Measurements from ENCODE around the gene B3GNT2.

Gene B3GNT2

DNA sequence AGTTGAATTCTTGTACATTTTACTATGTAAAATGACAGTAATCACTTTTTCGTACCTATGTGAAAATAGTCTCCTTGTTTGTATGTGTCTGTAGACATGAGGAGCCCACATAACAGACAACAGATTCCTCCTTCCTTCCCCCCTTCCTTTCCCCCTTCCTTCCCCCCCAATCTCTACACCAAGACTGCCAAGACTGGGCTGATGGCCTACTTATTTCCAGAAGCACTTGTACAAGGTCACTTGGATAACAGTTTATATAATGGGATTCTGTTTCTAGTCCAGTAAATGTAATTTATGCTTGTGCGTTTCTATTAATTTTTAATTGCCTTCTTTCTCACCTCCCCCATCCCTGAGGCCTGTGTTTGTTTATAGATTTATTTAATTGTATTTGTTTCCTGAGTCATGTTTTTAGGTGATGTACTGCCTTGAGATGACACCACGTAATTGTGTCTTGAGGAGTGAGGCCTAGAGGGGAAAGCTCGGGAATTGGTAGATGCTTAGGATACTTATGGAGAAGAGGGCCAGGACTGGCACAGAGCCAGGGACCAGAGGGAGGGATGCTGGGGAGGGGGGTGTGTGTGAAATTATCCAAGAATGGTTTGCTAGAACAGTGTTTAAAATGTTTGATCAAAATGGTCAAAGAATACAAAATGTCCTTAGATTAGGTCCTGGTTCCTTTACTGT is 12.3 kb downstream of the B3GNT2 start:
- H3K4me3 Mint-ChIP-seq, result peak overlapping the region; percentile 42
- no peaks in the 10 kb centered on the region for H3K27me3 Mint-ChIP-seq

DNA sequence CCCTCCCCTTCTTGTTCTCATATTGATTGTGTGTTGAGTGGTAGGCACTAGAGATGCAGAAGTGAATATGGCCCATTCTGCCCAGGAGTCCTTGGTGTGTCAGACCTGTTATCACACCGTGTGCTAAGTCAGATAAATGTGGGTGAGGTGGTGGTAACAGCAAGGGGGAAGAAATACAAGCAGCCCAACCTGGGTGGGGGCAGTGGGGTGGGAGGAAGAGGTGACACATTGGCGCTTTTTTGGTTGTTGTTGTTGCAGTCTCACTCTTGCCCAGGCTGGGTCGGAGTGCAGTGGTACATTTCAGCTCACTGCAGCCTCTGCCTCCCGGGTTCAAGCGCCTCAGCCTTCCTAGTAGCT is 12.8 kb downstream of the B3GNT2 start:
- peaks cover 94% of the 10 kb centered on the region for H3K4me1 Mint-ChIP-seq (ENCODE audit: low read depth)
- H3K4me3 Mint-ChIP-seq, result peak overlapping the region; percentile 42
- peaks cover 71% of the 10 kb centered on the region for H3K36me3 Mint-ChIP-seq (ENCODE audit: low read depth)

More for the DNA sequence above, 12.3 kb downstream of the B3GNT2 start:
- Mint-ChIP-seq H3K36me3 (ENCODE audit: low read depth) (peaks cover 70% of the 10 kb centered on the region), H3K9me3 (peaks cover 9% of the 10 kb centered on the region), H3K4me1 (ENCODE audit: low read depth) (peaks cover 94% of the 10 kb centered on the region), H3K27ac (peak overlapping the region; percentile 81)

DNA sequence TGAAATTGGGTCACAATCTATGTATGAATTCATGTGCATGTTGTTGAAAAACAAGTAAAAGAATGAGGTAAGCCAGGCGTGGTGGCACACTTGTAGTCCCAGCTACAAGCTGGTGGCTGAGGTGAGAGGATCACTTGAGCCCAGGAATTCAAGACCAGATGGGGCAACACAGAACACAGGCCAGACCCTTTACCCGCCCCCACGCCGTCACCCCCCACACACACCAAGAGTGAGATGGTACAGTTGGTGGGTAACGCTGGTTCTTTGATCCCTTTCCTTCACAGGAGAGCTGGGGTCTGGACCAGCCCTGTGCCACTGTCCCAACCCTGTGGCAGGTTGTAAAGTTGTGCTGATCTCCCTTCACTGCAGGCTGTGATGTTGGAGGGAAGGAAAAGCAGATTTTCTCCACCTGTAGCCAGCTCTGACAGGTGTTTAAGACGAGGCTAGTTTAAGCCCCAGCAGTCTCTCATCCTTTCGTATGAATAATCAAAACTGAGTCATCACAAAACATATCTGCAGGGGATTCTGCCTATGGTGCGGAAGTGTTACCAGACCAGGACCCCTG is 13.6 kb downstream of the B3GNT2 start:
- Mint-ChIP-seq H3K36me3 (ENCODE audit: low read depth) (peaks cover 75% of the 10 kb centered on the region), H3K9me3 (peaks cover 9% of the 10 kb centered on the region), H3K4me3 (peak overlapping the region; percentile 17), H3K27me3 (no peaks in the 10 kb centered on the region), H3K4me1 (ENCODE audit: low read depth) (peaks cover 95% of the 10 kb centered on the region), H3K27ac (peak overlapping the region; percentile 70)

More for the DNA sequence above, 12.8 kb downstream of the B3GNT2 start:
- Mint-ChIP-seq H3K27me3 (no peaks in the 10 kb centered on the region), H3K9me3 (peaks cover 9% of the 10 kb centered on the region), H3K27ac (peak overlapping the region; percentile 81)

DNA sequence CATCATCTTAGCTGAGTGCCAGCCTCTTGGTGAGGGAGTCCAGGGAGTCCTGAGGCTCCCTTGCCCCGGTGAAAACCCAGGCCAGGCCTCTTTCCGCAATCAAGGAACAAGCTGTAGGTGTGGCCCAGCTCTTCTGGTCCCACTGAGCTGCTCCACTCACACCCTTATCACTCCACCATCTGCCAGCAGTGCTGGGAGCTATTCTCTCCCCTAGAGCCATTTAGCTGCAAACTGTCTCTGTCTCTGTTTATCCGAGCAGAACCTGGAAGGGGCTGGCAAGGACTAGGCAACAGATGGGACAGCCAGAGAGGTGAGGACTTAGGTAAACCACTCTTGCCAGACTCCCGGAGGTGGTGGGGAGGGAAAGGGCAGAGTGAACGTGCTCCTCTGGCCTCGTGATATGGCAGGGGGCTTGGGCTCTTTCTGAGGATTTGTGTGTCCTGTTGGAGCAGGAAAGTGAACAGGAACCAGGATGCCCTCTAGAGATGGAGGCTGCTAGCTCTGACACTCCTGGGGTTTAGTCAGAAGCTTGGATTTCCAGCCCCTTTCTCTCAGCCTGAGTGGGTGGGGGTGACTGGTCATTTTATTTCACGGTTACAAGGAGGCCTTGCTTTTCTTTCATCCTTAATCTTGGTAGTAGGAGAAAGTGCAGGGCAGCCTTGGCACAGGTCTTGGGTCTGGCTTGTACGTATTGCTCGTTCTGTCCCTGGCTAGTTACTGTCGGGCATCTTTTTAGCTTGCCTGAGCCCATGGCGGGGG is 19.6 kb downstream of the B3GNT2 start:
- H3K4me3 Mint-ChIP-seq, result no peak overlapping the region
- peaks cover 58% of the 10 kb centered on the region for H3K36me3 Mint-ChIP-seq (ENCODE audit: low read depth)
- H3K27me3 Mint-ChIP-seq, result no peaks in the 10 kb centered on the region
- H3K9me3 Mint-ChIP-seq, result peaks cover 9% of the 10 kb centered on the region
- H3K27ac Mint-ChIP-seq, result peak overlapping the region; percentile 80
- peaks cover 97% of the 10 kb centered on the region for H3K4me1 Mint-ChIP-seq (ENCODE audit: low read depth)

DNA sequence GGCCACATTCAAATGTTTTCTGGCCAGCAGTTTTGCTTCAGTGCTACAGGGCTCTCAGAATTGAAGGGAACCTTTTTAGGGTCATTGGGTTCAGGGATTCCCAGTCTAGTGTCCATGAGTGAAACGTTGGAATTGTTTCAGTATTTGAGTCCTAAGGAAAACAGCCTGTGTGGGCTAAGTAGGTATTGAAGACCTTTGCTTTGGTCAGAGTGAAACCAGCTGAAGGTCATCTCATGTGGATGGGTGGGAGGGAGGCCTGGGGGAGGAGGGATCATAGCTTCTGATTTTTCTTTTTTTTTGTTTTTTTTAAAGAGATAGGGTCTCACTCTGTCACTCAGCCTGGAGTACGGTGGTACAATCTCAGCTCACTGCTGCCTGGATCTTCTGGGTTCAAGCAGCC is 20.2 kb downstream of the B3GNT2 start:
- Mint-ChIP-seq H3K27me3 (no peaks in the 10 kb centered on the region), H3K4me1 (ENCODE audit: low read depth) (peaks cover 99% of the 10 kb centered on the region), H3K36me3 (ENCODE audit: low read depth) (peaks cover 60% of the 10 kb centered on the region), H3K9me3 (peaks cover 9% of the 10 kb centered on the region), H3K4me3 (no peak overlapping the region), H3K27ac (peak overlapping the region; percentile 80)

DNA sequence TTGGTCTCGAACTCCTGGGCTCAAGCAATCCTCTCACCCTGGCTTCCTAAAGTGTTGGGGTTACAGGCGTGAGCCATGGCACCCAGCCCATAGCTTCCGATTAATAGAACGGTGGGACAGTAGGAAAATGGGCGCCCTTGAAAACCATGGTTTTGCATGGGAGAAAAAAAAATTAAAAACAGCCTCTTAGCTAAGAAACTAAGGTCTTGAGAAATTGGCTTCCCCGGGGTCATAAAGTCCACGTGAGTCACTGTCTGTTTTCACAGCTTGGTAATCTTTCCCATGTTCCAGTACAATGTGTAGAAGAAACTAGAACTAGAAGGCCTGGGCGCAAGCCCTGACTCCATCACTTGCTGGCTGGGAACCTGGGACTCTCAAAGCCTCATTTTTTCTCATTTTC is 20.7 kb downstream of the B3GNT2 start:
- peaks cover 59% of the 10 kb centered on the region for H3K36me3 Mint-ChIP-seq (ENCODE audit: low read depth)
- H3K4me1 Mint-ChIP-seq (ENCODE audit: low read depth), result peaks cover 99% of the 10 kb centered on the region
- H3K9me3 Mint-ChIP-seq, result peaks cover 6% of the 10 kb centered on the region
- no peak overlapping the region for H3K4me3 Mint-ChIP-seq
- H3K27ac Mint-ChIP-seq, result peak overlapping the region; percentile 80
- no peaks in the 10 kb centered on the region for H3K27me3 Mint-ChIP-seq

DNA sequence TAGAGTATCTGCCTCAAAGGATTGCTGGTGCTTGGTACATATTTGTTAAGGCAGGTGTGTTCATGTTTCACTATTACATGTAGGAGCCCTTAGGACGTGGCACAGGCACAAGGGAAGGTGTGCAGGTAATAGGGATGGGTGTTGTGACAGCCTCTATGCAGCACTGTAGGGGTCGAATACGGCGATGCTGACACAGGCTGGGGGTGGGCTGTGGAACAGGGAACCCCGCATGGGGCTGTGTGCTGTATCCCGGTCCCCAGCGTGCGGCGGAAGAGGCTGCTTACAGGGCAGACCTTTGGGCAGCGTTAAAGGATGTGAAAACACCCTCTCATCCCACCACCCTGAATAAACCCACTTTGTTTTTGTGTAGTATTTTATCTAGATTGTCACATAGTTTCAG is 21.5 kb downstream of the B3GNT2 start:
- Mint-ChIP-seq H3K27ac (no peak overlapping the region), H3K9me3 (no peaks in the 10 kb centered on the region), H3K4me3 (no peak overlapping the region), H3K4me1 (ENCODE audit: low read depth) (peaks cover 99% of the 10 kb centered on the region), H3K36me3 (ENCODE audit: low read depth) (peaks cover 59% of the 10 kb centered on the region), H3K27me3 (no peaks in the 10 kb centered on the region)

DNA sequence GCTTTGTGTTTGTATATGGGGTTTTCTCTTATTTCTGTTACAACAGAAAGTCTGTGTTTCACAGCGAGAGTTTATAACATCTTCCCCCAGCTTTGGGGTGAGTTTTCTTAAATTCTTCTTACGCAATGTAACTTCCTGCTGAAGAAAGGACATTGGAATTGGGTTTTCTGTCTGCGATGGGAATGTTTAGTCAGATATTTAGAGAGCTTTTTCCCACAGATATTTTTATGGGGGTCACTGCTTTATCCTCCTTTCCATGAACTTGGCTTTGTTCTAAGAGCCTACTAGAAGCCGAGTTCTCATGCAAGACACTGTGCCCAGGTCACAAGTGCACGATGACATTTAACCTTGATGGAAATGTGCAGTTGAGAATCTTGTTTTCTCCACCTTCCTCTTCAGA is 22.1 kb downstream of the B3GNT2 start:
- Mint-ChIP-seq H3K27me3 (no peaks in the 10 kb centered on the region), H3K9me3 (no peaks in the 10 kb centered on the region), H3K36me3 (ENCODE audit: low read depth) (peaks cover 61% of the 10 kb centered on the region), H3K4me1 (ENCODE audit: low read depth) (peaks cover 99% of the 10 kb centered on the region), H3K4me3 (no peak overlapping the region), H3K27ac (peak overlapping the region; percentile 45)

DNA sequence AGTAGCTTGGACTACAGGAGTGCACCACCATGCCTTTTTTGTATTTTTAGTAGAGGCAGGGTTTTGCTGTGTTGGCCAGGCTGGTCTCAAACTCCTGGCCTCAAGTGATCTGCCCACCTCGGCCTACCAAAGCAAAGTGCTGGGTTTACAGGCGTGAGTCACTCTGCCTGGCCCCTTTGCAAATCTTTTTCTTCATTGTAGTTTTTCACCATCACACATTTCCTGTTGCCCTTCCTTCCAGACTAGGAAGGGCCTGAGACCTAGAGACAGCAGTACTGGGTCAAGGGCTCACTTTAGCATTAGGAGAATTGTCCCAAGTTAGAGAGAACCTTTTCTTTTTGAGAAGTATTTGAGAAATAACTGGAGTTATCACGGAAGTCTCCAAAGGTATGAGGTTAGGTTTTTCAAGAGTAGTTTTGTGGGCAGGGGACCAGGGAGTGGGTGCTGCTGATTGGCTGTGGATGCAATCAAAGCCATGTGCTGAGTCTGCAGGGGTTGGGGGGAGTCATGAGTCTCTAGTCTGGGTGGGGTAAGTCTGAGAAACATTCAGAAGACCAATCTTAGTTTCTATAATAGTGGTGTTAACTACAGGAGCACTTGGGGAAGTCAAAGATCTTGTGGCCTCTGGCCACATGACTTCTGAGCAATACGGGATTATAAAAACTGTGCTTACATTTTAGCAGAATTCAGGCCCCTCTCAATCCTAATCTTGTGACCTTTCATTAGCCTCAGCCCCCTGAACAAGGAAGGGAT is 23.7 kb downstream of the B3GNT2 start:
- Mint-ChIP-seq H3K27me3 (no peaks in the 10 kb centered on the region), H3K4me1 (ENCODE audit: low read depth) (peaks cover 93% of the 10 kb centered on the region), H3K36me3 (ENCODE audit: low read depth) (peaks cover 61% of the 10 kb centered on the region), H3K27ac (peak overlapping the region; percentile 81), H3K9me3 (no peaks in the 10 kb centered on the region), H3K4me3 (peak overlapping the region; percentile 3)

DNA sequence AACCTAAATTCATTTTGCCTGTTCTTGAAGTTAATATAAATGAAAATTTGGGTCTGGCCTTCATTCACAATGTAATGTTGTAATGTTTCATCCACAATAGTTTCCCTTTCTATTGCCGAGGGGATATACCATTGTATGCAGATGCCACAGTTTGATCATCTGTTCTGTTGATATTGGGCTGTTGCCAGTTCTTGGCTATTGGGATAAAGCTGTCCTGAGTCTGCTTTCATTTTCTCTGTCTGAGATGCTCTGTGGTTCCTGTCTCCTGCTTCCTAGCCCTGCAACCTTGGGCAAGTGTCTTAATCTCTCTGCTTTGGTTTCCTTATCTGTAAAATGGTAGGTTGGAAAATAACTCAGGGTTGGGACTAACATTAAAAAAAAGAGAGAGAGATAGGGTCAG is 25.2 kb downstream of the B3GNT2 start:
- Mint-ChIP-seq H3K27ac (peak overlapping the region; percentile 67), H3K36me3 (ENCODE audit: low read depth) (peaks cover 74% of the 10 kb centered on the region)

DNA sequence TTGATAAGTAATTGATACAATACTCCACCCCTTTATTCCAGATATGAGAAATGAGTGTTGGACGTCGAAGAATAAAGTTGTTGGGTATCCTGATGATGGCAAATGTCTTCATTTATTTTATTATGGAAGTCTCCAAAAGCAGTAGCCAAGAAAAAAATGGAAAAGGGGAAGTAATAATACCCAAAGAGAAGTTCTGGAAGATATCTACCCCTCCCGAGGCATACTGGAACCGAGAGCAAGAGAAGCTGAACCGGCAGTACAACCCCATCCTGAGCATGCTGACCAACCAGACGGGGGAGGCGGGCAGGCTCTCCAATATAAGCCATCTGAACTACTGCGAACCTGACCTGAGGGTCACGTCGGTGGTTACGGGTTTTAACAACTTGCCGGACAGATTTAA is 26.3 kb downstream of the B3GNT2 start:
- Mint-ChIP-seq H3K27ac (peak overlapping the region; percentile 22), H3K27me3 (no peaks in the 10 kb centered on the region), H3K4me1 (ENCODE audit: low read depth) (peaks cover 75% of the 10 kb centered on the region), H3K4me3 (no peak overlapping the region), H3K9me3 (no peaks in the 10 kb centered on the region), H3K36me3 (ENCODE audit: low read depth) (peaks cover 79% of the 10 kb centered on the region)

More for the DNA sequence above, 25.2 kb downstream of the B3GNT2 start:
- no peaks in the 10 kb centered on the region for H3K9me3 Mint-ChIP-seq
- H3K4me1 Mint-ChIP-seq (ENCODE audit: low read depth), result peaks cover 83% of the 10 kb centered on the region
- no peaks in the 10 kb centered on the region for H3K27me3 Mint-ChIP-seq
- H3K4me3 Mint-ChIP-seq, result no peak overlapping the region

DNA sequence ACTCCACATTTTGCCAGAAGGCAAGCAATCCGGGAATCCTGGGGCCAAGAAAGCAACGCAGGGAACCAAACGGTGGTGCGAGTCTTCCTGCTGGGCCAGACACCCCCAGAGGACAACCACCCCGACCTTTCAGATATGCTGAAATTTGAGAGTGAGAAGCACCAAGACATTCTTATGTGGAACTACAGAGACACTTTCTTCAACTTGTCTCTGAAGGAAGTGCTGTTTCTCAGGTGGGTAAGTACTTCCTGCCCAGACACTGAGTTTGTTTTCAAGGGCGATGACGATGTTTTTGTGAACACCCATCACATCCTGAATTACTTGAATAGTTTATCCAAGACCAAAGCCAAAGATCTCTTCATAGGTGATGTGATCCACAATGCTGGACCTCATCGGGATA is 26.8 kb downstream of the B3GNT2 start:
- Mint-ChIP-seq H3K27ac (peak overlapping the region; percentile 55), H3K36me3 (ENCODE audit: low read depth) (peaks cover 84% of the 10 kb centered on the region), H3K4me3 (no peak overlapping the region), H3K9me3 (no peaks in the 10 kb centered on the region), H3K27me3 (no peaks in the 10 kb centered on the region), H3K4me1 (ENCODE audit: low read depth) (peaks cover 75% of the 10 kb centered on the region)

DNA sequence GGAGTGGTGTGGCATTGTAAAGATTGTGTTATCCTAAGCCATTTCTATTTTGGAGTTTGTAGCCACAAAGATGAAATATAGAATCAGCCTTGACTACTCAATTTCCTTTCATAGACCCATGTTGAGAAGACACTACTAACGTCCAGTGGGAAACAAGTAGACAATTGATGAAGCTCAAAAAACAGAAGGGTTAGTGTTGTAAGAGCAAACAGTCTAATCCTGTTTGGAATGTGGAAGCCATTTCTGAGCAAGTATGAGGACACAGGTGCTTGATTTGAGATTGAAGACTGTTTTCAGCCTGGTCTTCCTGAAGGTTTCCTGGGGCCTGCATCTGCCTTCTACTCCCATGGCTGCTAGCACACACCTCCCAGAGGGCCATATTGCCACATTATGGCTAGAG is 29.1 kb downstream of the B3GNT2 start:
- Mint-ChIP-seq H3K4me1 (ENCODE audit: low read depth) (peaks cover 53% of the 10 kb centered on the region), H3K9me3 (no peaks in the 10 kb centered on the region), H3K27me3 (no peaks in the 10 kb centered on the region), H3K27ac (no peak overlapping the region), H3K4me3 (no peak overlapping the region), H3K36me3 (ENCODE audit: low read depth) (peaks cover 68% of the 10 kb centered on the region)

DNA sequence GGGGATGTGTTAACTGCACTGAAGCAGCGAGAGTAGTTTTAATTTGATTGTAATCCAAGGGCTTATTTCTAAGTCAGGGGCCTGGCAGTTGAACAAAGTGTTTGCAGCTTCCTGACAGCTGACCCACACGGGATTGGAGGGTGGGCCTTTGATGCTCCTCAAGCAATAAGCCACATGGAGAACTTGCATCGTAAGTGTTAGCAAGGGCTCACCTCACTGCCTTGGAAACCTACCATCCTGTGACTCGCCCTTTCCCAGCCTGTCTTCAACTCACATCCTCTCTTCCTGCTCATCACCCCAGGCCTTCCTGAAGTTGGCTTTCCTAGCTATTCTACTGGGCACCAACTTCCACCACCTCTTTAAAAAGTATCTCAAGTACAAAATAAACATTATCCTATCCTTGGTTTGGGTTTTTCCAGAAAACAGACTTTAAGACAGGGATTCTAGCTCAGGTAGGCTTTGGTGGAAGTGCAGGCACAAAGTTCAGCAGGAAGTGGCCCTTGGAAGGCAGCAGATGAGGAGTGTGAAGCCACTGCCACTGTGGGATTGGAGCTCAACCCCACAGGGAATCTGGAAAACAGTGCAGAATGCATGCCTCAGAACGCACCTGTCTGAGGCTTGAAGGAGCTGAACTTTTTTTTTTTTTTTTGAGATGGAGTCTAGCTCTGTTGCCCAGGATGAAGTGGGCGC is 31.6 kb downstream of the B3GNT2 start:
- no peak overlapping the region for H3K4me3 Mint-ChIP-seq
- no peaks in the 10 kb centered on the region for H3K27me3 Mint-ChIP-seq
- peaks cover 45% of the 10 kb centered on the region for H3K36me3 Mint-ChIP-seq (ENCODE audit: low read depth)
- peak overlapping the region; percentile 53 for H3K27ac Mint-ChIP-seq
- H3K9me3 Mint-ChIP-seq, result no peaks in the 10 kb centered on the region
- peaks cover 33% of the 10 kb centered on the region for H3K4me1 Mint-ChIP-seq (ENCODE audit: low read depth)

Measured in stimulated activated naive CD8-positive, alpha-beta T cell treated with anti-CD3 and anti-CD28 coated beads, Interleukin-15, Interleukin-2, amounts not matched to agents 100 ng/mL and 50 ng/mL, for 24 hours (primary cell).